ENCODE data around the gene CFAP161. TPM values are rescaled to one million over a fixed set of nuclear protein-coding genes. Genes with fewer than 3 reads are reported as not detected.

CFAP161 gene
- total and polyA plus RNA-seq, 9 of the 15 experiments (the other 6 are each of a cell fraction or from before 2014, with no cell fraction given): 25.8 to 83.3 (median 75.6) TPM

GRCh38 chr15:81163961-81164800, 30.1 kb downstream of the CFAP161 start (continued):
- no peak for TF ChIP-seq RBM34 (IDR thresholded peaks at IDR 0.05; ENCODE audit: borderline replicate concordance, insufficient read depth, low read length)
- no peak for TF ChIP-seq CREB1 (IDR thresholded peaks at IDR 0.05)
- TF ChIP-seq CREB1 (CRISPR knock-in tag; IDR thresholded peaks at IDR 0.05): no peak
- no peak for TF ChIP-seq ZNF23 (CRISPR knock-in tag; IDR thresholded peaks at IDR 0.05)
- no peak for TF ChIP-seq ZNF780A (CRISPR knock-in tag; IDR thresholded peaks at IDR 0.05)
- TF ChIP-seq ATF1 (CRISPR knock-in tag; IDR thresholded peaks at IDR 0.05): no peak
- peak; percentile 24 for TF ChIP-seq ATF1 (tag; IDR thresholded peaks at IDR 0.05)
- TF ChIP-seq CHAMP1 (IDR thresholded peaks at IDR 0.05): no peak
- no peak for TF ChIP-seq ZNF174 (CRISPR knock-in tag; IDR thresholded peaks at IDR 0.05)
- no peak for TF ChIP-seq ZNF668 (CRISPR knock-in tag; IDR thresholded peaks at IDR 0.05)
- TF ChIP-seq FOXK1 (CRISPR knock-in tag; IDR thresholded peaks at IDR 0.05; ENCODE audit: borderline replicate concordance): no peak
- TF ChIP-seq ZNF121 (CRISPR knock-in tag; conservative IDR thresholded peaks at IDR 0.05): no peak
- no peak for TF ChIP-seq THAP7 (CRISPR knock-in tag; IDR thresholded peaks at IDR 0.05)
- TF ChIP-seq ETV1 (tag; conservative IDR thresholded peaks at IDR 0.05; ENCODE audit: low read depth): no peak
- TF ChIP-seq TAF7 (tag; IDR thresholded peaks at IDR 0.05): no peak
- TF ChIP-seq ZNF253 (CRISPR knock-in tag; conservative IDR thresholded peaks at IDR 0.05): no peak
- TF ChIP-seq ZNF316 (IDR thresholded peaks at IDR 0.05): peak; percentile 98
- TF ChIP-seq ZMIZ1 (IDR thresholded peaks at IDR 0.05; ENCODE audit: low read depth in 2 of 2, low read length in 2 of 2): no peak
- no peak for TF ChIP-seq KLF16 (IDR thresholded peaks at IDR 0.05)
- TF ChIP-seq PTTG1 (tag; IDR thresholded peaks at IDR 0.05; ENCODE audit: low read depth): no peak
- no peak for TF ChIP-seq ZNF511 (CRISPR knock-in tag; IDR thresholded peaks at IDR 0.05)
